ENCODE measurements around the gene CCNY. TPM values are rescaled to one million over a fixed set of nuclear protein-coding genes. Genes with fewer than 3 reads are reported as not detected.
A peak's percentile ranks its signal among the peaks of the same experiment; 100 is the strongest.

CCNY gene
- total and polyA plus RNA-seq, 2 of the 4 experiments (the other 2 are of a cell fraction), result 38.0 to 131 TPM

DNA sequence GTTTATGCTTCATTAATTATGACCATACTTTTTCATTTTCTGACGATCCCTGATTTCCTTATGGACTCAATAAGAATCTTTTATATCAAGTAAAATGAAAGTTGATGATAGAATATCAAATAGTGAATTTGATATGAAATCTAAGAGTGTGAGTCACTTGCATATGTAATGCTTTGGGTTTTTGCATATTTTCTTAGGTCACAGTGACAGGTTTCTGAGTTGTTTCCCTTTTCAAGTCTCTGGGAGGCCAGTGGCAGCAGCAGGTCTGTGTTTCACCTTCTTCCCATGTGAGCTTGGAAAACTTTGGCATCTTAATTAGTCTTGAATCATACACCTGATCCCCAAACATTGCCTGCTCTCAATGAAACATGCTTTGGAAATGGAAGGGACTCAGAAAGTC is 234.1 kb downstream of the CCNY start:
- H3K4ac ChIP-seq (ENCODE audit: low read depth, low read length), result no peak overlapping the region
- no peak overlapping the region for H2AFZ ChIP-seq (replicated peaks; ENCODE audit: low read length, poor library complexity)
- H3K56ac ChIP-seq (ENCODE audit: extremely low read depth, insufficient read depth, low read length), result no peak overlapping the region
- no peak overlapping the region for H2BK15ac ChIP-seq (ENCODE audit: low read depth, low read length)
- H3K9me1 ChIP-seq (ENCODE audit: insufficient read depth, low read length), result peaks cover 13% of the 10 kb centered on the region
- peak; percentile 74 for DNase-seq
- dilution Hi-C loops (cut with HindIII; ENCODE audit: low sequenced_read_pairs, unreplicated experiment) (no loop called here), in situ Hi-C loops (cut with MboI; ENCODE audit: low sequenced_read_pairs) (loop anchor here (25.0 kb wide), 1 partner anchor 458 kb away; no protein-coding TSS in a partner anchor), intact Hi-C loops (cut with micrococcal nuclease) (no loop called here)
- 0 out of 4 replicates have a peak, but pooled peaks cover 0 to 7% of the 10 kb centered on the region in 2 experiments for H3K79me1 ChIP-seq (ENCODE audit: low read depth in 1 of 2, low read length in 2 of 2)
- no peak overlapping the region for H3K27ac ChIP-seq (ENCODE audit: insufficient read depth, low read length)
- CTCF ChIA-PET, result no interaction called here
- no peak overlapping the region for H4K8ac ChIP-seq (ENCODE audit: low read depth in 2 of 2, low read length in 2 of 2)
- H3K27me3 ChIP-seq (ENCODE audit: control insufficient read depth, insufficient read depth, low read length), result no peaks in the 10 kb centered on the region
- peaks cover 6% of the 10 kb centered on the region for H3K4me1 ChIP-seq (ENCODE audit: control insufficient read depth, insufficient read depth, low read length)
- H2BK5ac ChIP-seq (ENCODE audit: low read depth, low read length, poor library complexity, severe bottlenecking), result no peak overlapping the region
- peaks cover 27% of the 10 kb centered on the region for H3K36me3 ChIP-seq (ENCODE audit: control insufficient read depth, insufficient read depth, low read length)
- H3K9ac ChIP-seq (ENCODE audit: low read depth, low read length), result no peak overlapping the region
- no peak for ATAC-seq (ENCODE audit: low read depth)
- peaks cover 7% of the 10 kb centered on the region; the same call in 1 of the 2 replicates for H4K20me1 ChIP-seq (ENCODE audit: insufficient read depth, low read length)
- no peaks in the 10 kb centered on the region for H3K9me3 ChIP-seq (ENCODE audit: control insufficient read depth, insufficient read depth, low read length)
- H3K14ac ChIP-seq (replicated peaks; ENCODE audit: low read depth, low read length), result no peak overlapping the region
- H3K4me3 ChIP-seq (ENCODE audit: insufficient read depth, low read depth, low read length), result no peak overlapping the region
- TSS peak; percentile 88 for BruUV-seq (replicated peaks)
- TF ChIP-seq MAFK (IDR thresholded peaks at IDR 0.05; ENCODE audit: low read depth, low read length) (no peak), CEBPB (IDR thresholded peaks at IDR 0.05; ENCODE audit: low read depth, low read length) (no peak), SMC3 (IDR thresholded peaks at IDR 0.05; ENCODE audit: low read depth, low read length) (no peak)
- TF ChIP-seq, protein P1, sequence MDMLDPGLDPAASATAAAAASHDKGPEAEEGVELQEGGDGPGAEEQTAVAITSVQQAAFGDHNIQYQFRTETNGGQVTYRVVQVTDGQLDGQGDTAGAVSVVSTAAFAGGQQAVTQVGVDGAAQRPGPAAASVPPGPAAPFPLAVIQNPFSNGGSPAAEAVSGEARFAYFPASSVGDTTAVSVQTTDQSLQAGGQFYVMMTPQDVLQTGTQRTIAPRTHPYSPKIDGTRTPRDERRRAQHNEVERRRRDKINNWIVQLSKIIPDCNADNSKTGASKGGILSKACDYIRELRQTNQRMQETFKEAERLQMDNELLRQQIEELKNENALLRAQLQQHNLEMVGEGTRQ (IDR thresholded peaks at IDR 0.05; ENCODE audit: low read depth, low read length), result no peak
- H3K18ac ChIP-seq (ENCODE audit: low read depth, low read length), result no peak overlapping the region; the same call in 1 of the 2 replicates
- no peak overlapping the region for H2AK5ac ChIP-seq (ENCODE audit: low read depth, low read length)
- no peak overlapping the region for H3K23ac ChIP-seq (ENCODE audit: low read depth, low read length)
- H4K91ac ChIP-seq (ENCODE audit: insufficient read depth, low read depth, low read length), result no peak overlapping the region
- no CpG with 5 or more reads among the region's 1 CpG for WGBS, 2 experiments (ENCODE audit: extremely low coverage in 2 of 2, insufficient read length in 1 of 2)
- H4K5ac ChIP-seq (ENCODE audit: low read depth, low read length), result no peak overlapping the region
- H2BK120ac ChIP-seq (ENCODE audit: low read depth, low read length), result no peak overlapping the region
- POLR2A ChIA-PET (ENCODE audit: unreplicated experiment), result no interaction called here
- no peak overlapping the region for H2AK9ac ChIP-seq (replicated peaks; ENCODE audit: low read depth, low read length, poor library complexity)
- no peak overlapping the region for H2BK20ac ChIP-seq (ENCODE audit: low read depth, low read length)
- H3K4me2 ChIP-seq (ENCODE audit: low read depth, low read length), result no peak overlapping the region
